Measurements from ENCODE around the gene ACOT6. TPM values are rescaled to one million over a fixed set of nuclear protein-coding genes. Genes with fewer than 3 reads are reported as not detected.
"Not testable (repeated sequence)": the region's sequence is repeated elsewhere in the genome, so short reads cannot be mapped to it uniquely, and the experiment has no call there.

Gene ACOT6
- not detected in 2 replicates for total RNA-seq (2014; rRNA removed; shearing (Covaris generic))
- polyA plus RNA-seq (2015; cell fraction: cytosol; rRNA removed) = not detected in 2 replicates
- not detected in 2 replicates for polyA plus RNA-seq (2015; cell fraction: nucleus; rRNA removed)

GRCh38 chr14:73612339-73613045 lies at the start of gene ACOT6:
ACOT6 (plus strand) TSS chr14:73612517; CDS start chr14:73612572, 55 bp downstream.
- peak; percentile 50 for DNase-seq (ENCODE audit: low read depth)

GRCh38 chr14:73562696-73563095 lies 49.6 kb upstream of the ACOT6 start:
- not testable (repeated sequence) for DNase-seq (ENCODE audit: low read depth)

GRCh38 chr14:73566431-73566830 lies 45.9 kb upstream of the ACOT6 start:
- not testable (repeated sequence) for DNase-seq (ENCODE audit: low read depth)

GRCh38 chr14:73566935-73567334 lies 45.4 kb upstream of the ACOT6 start:
- DNase-seq (ENCODE audit: low read depth) = not testable (repeated sequence)

- no peak for DNase-seq (ENCODE audit: low read depth)
Measured at GRCh38 chr14:73567358-73567757, 45.0 kb upstream of the ACOT6 start.

- DNase-seq (ENCODE audit: low read depth) = no peak
Measured at GRCh38 chr14:73567951-73568885, 44.1 kb upstream of the ACOT6 start.

- not testable (repeated sequence) for DNase-seq (ENCODE audit: low read depth)
Measured at GRCh38 chr14:73568886-73569184, 43.5 kb upstream of the ACOT6 start.

- DNase-seq (ENCODE audit: low read depth) = peak; percentile 56
Measured at GRCh38 chr14:73569185-73569958, 42.9 kb upstream of the ACOT6 start, which contains the start of gene ACOT2. ACOT2 (plus strand) TSS chr14:73569213; CDS start chr14:73569241, 28 bp downstream.

- DNase-seq (ENCODE audit: low read depth) = peak; percentile 37
Measured at GRCh38 chr14:73570913-73571312, 41.4 kb upstream of the ACOT6 start.

GRCh38 chr14:73573034-73573433 lies 39.3 kb upstream of the ACOT6 start:
- DNase-seq (ENCODE audit: low read depth) = not testable (repeated sequence)

GRCh38 chr14:73573740-73574139 lies 38.6 kb upstream of the ACOT6 start:
- DNase-seq (ENCODE audit: low read depth) = not testable (repeated sequence)

GRCh38 chr14:73574251-73574650 lies 38.1 kb upstream of the ACOT6 start:
- DNase-seq (ENCODE audit: low read depth) = not testable (repeated sequence)

- no peak for DNase-seq (ENCODE audit: low read depth)
Measured at GRCh38 chr14:73576391-73576790, 35.9 kb upstream of the ACOT6 start.

GRCh38 chr14:73577214-73577613 lies 35.1 kb upstream of the ACOT6 start:
- not testable (repeated sequence) for DNase-seq (ENCODE audit: low read depth)

- DNase-seq (ENCODE audit: low read depth) = not testable (repeated sequence)
Measured at GRCh38 chr14:73582102-73582979, 30.0 kb upstream of the ACOT6 start.

GRCh38 chr14:73588695-73589094 lies 23.6 kb upstream of the ACOT6 start:
- no peak for DNase-seq (ENCODE audit: low read depth)

- DNase-seq (ENCODE audit: low read depth) = no peak
Measured at GRCh38 chr14:73589116-73589515, 23.2 kb upstream of the ACOT6 start.

GRCh38 chr14:73590673-73591004 lies 21.7 kb upstream of the ACOT6 start:
- not testable (repeated sequence) for DNase-seq (ENCODE audit: low read depth)

GRCh38 chr14:73591690-73592449 lies 20.4 kb upstream of the ACOT6 start, which contains the start of gene ACOT4:
ACOT4 (plus strand) TSS chr14:73591873; CDS start chr14:73591960, 87 bp downstream.
- no peak for DNase-seq (ENCODE audit: low read depth)
